Left ventricle myocardium inferior (tissue), 1 donor: Measurements from ENCODE around the gene PARD3. TPM values are rescaled to one million over a fixed set of nuclear protein-coding genes. Genes with fewer than 3 reads are reported as not detected.

Source experiments
- DNase-seq: peaks from one replicate; pipeline ENCODE4 v3.0.0-alpha.2; 2020
- H3K27ac ChIP-seq: fragments of 200-600 bp; replicated peaks from 2 replicates; pipeline ENCODE4 v1.8.0; 2021
- H3K27me3 ChIP-seq: fragments of 200-600 bp; 2 replicates; pipeline ENCODE4 v1.8.0; 2021; ENCODE audit warnings: low read depth
- H3K36me3 ChIP-seq: fragments of 200-600 bp; 2 replicates; pipeline ENCODE4 v1.8.0; 2021
- H3K4me1 ChIP-seq: fragments of 200-600 bp; 2 replicates; pipeline ENCODE4 v1.8.0; 2021
- H3K4me3 ChIP-seq: fragments of 200-600 bp; 2 replicates; pipeline ENCODE4 v1.8.0; 2021; ENCODE audit warnings: mild to moderate bottlenecking, moderate library complexity
- H3K9me3 ChIP-seq: fragments of 200-600 bp; replicated peaks from 2 replicates; pipeline ENCODE4 v1.8.0; 2021
- intact Hi-C: fragments of 100-400 bp; cut with micrococcal nuclease; formaldehyde crosslinking; loops from one replicate; pipeline ENCODE4 v1.11.0; 2022
- total RNA-seq: library from RNA; stranded (reverse); fragmentation: NEBNext Ultra II Directional; extraction: Animal tissue kit (Norgen Biotek cat#: 25700); gene quantifications from one replicate; pipeline ENCODE4 v1.2.1, GENCODE V29; 2021
- TF ChIP-seq, protein P1 (sequence below): fragments of 200-600 bp; IDR thresholded peaks from 2 replicates; pipeline ENCODE4 v1.8.0; 2021; ENCODE audit warnings: antibody characterized with exemption, mild to moderate bottlenecking, borderline replicate concordance
- donor health status: DM: no; HTN: yes; CAD: no; lungs with severe emphysema.

PARD3 gene
- total RNA-seq, 1 donor from 2014 or later: 29.6 TPM

DNA sequence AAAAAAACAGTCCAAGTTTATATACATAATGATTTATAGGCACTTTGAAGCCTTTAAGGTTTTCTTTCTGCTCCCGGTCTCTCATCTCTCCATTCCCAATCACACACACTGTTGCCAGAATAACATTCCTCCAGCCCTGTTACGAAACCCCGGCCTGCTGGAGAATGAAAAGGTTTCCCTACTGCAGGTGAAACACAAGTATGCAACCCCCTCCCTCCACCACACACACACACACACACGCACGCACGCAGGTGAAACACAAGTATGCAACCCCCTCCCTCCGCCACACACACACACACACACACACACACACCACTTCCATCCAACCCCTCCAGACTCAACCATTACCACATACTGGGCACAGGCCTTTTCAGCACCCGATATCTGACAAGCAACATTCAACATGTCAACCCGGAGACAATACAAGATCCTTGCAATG lies 87.5 kb downstream of the PARD3 start:
- H3K4me1 ChIP-seq: peaks cover 70% of the 10 kb centered on the region
- TF ChIP-seq, protein P1, sequence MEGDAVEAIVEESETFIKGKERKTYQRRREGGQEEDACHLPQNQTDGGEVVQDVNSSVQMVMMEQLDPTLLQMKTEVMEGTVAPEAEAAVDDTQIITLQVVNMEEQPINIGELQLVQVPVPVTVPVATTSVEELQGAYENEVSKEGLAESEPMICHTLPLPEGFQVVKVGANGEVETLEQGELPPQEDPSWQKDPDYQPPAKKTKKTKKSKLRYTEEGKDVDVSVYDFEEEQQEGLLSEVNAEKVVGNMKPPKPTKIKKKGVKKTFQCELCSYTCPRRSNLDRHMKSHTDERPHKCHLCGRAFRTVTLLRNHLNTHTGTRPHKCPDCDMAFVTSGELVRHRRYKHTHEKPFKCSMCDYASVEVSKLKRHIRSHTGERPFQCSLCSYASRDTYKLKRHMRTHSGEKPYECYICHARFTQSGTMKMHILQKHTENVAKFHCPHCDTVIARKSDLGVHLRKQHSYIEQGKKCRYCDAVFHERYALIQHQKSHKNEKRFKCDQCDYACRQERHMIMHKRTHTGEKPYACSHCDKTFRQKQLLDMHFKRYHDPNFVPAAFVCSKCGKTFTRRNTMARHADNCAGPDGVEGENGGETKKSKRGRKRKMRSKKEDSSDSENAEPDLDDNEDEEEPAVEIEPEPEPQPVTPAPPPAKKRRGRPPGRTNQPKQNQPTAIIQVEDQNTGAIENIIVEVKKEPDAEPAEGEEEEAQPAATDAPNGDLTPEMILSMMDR: no peak
- H3K27me3 ChIP-seq: no peaks in the 10 kb centered on the region
- no peaks in the 10 kb centered on the region for H3K36me3 ChIP-seq
- no peak overlapping the region for H3K4me3 ChIP-seq
- DNase-seq: no peak
- peak overlapping the region; percentile 48 for H3K27ac ChIP-seq
- intact Hi-C loops: loop anchor here (10.0 kb wide), 1 partner anchor 87 kb away; the partner anchor contains the start of gene PARD3
- no peaks in the 10 kb centered on the region for H3K9me3 ChIP-seq

- Histone ChIP-seq H3K4me1 (peaks cover 73% of the 10 kb centered on the region), H3K36me3 (no peaks in the 10 kb centered on the region), H3K27me3 (no peaks in the 10 kb centered on the region), H3K4me3 (no peak overlapping the region), H3K9me3 (no peaks in the 10 kb centered on the region), H3K27ac (peak overlapping the region; percentile 48)
- no peak for DNase-seq
- TF ChIP-seq, protein P1: no peak
- intact Hi-C loops: loop anchor here (10.0 kb wide), 1 partner anchor 88 kb away; the partner anchor contains the start of gene PARD3
Observed at GRCh38 chr10:34726862-34727261, 88.2 kb downstream of the PARD3 start.

- Histone ChIP-seq H3K9me3 (no peaks in the 10 kb centered on the region), H3K27me3 (no peaks in the 10 kb centered on the region), H3K4me1 (peaks cover 68% of the 10 kb centered on the region), H3K27ac (peak overlapping the region; percentile 18), H3K36me3 (no peaks in the 10 kb centered on the region), H3K4me3 (peak overlapping the region; percentile 19)
- TF ChIP-seq, protein P1: peak; percentile 64
- DNase-seq: no peak
- intact Hi-C loops: loop anchor here (10.0 kb wide), 1 partner anchor 91 kb away; the partner anchor contains the start of gene PARD3
Observed at GRCh38 chr10:34723750-34724149, 91.3 kb downstream of the PARD3 start.

DNA sequence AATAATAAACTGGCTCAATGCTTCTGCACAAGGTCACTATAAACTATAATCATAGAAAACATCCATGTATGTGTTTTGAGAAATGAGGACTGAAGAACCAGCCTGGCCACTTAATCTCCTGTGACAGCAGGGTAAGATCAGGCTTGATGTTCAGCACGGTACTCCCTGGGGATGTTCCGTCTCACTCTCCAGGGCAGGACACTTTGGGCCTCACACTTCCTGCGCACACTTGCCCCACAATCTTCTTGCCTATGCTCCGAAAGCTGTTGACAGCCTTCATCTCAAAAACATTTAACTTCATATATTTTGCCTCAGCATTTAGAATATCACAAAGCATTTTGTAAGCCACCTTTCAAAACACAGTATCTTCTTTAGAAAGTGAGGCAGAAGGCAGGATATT lies 92.7 kb downstream of the PARD3 start:
- peak overlapping the region; percentile 6 for H3K27ac ChIP-seq
- TF ChIP-seq, protein P1: no peak
- H3K4me3 ChIP-seq: no peak overlapping the region
- H3K27me3 ChIP-seq: no peaks in the 10 kb centered on the region
- no peaks in the 10 kb centered on the region for H3K36me3 ChIP-seq
- intact Hi-C loops: loop anchor here (10.0 kb wide), 1 partner anchor 92 kb away; the partner anchor contains the start of gene PARD3
- DNase-seq: no peak
- H3K9me3 ChIP-seq: no peaks in the 10 kb centered on the region
- peaks cover 68% of the 10 kb centered on the region for H3K4me1 ChIP-seq

- Histone ChIP-seq H3K27me3 (no peaks in the 10 kb centered on the region), H3K9me3 (no peaks in the 10 kb centered on the region), H3K4me3 (no peak overlapping the region), H3K27ac (peak overlapping the region; percentile 18), H3K36me3 (no peaks in the 10 kb centered on the region), H3K4me1 (peaks cover 68% of the 10 kb centered on the region)
- intact Hi-C loops: loop anchor here (10.0 kb wide), 1 partner anchor 93 kb away; the partner anchor contains the start of gene PARD3
- TF ChIP-seq, protein P1: no peak
- no peak for DNase-seq
Observed at GRCh38 chr10:34721208-34721840, 93.8 kb downstream of the PARD3 start.
